Smooth muscle cell (in vitro differentiated cells): ENCODE data around the gene AGPAT3. TPM values are rescaled to one million over a fixed set of nuclear protein-coding genes. Genes with fewer than 3 reads are reported as not detected.

ENCODE experiments used
- DNase-seq: peaks from one replicate; lab custom pipeline; 2025; ENCODE audit not compliant: unreplicated experiment; lab: John Stamatoyannopoulos, UW
- H2AFZ ChIP-seq: fragments of 200-600 bp; sonication (generic); 2 replicates; pipeline ENCODE4 v1.6.0; 2016; ENCODE audit warnings: antibody characterized with exemption, low read depth, mild to moderate bottlenecking
- H3F3A ChIP-seq: fragments of 200-600 bp; sonication (generic); 2 replicates; pipeline ENCODE4 v1.6.0; 2017; ENCODE audit warnings: antibody characterized with exemption, low read depth
- H3K27ac ChIP-seq: fragments of 200-600 bp; sonication (generic); 2 replicates; pipeline ENCODE4 v1.5.1; 2016; ENCODE audit warnings: low read depth, mild to moderate bottlenecking
- H3K27me3 ChIP-seq: fragments of 200-600 bp; sonication (generic); 2 replicates; pipeline ENCODE4 v1.6.1; 2016; ENCODE audit warnings: low read depth, mild to moderate bottlenecking
- H3K36me3 ChIP-seq: fragments of 200-600 bp; sonication (generic); 2 replicates; pipeline ENCODE4 v1.5.1; 2016; ENCODE audit warnings: low read depth
- H3K4me1 ChIP-seq: fragments of 200-600 bp; sonication (generic); 2 replicates; pipeline ENCODE4 v1.5.1; 2016; ENCODE audit warnings: low read depth
- H3K4me2 ChIP-seq: fragments of 200-600 bp; sonication (generic); 2 replicates; pipeline ENCODE4 v1.6.0; 2016; ENCODE audit warnings: mild to moderate bottlenecking
- H3K4me3 ChIP-seq: fragments of 200-600 bp; sonication (generic); 2 replicates; pipeline ENCODE4 v1.5.1; 2016; ENCODE audit warnings: mild to moderate bottlenecking
- H3K79me2 ChIP-seq: fragments of 200-600 bp; sonication (generic); 2 replicates; pipeline ENCODE4 v1.6.0; 2016; ENCODE audit warnings: low read depth, mild to moderate bottlenecking
- H3K9ac ChIP-seq: fragments of 200-600 bp; sonication (generic); 2 replicates; pipeline ENCODE4 v1.6.0; 2016; ENCODE audit warnings: low read depth
- H3K9me3 ChIP-seq: fragments of 200-600 bp; sonication (generic); replicated peaks from 2 replicates; pipeline ENCODE4 v1.5.1; 2016; ENCODE audit warnings: low read depth
- H4K20me1 ChIP-seq: fragments of 200-600 bp; sonication (generic); 2 replicates; pipeline ENCODE4 v1.6.0; 2016; ENCODE audit warnings: low read depth
- WGBS: methylation state at CpG from one replicate; pipeline ENCODE4 v1.1.7; 2016; ENCODE audit warnings: low lambda C conversion rate; 5-methylcytosine and 5-hydroxymethylcytosine counted together
- polyA plus RNA-seq: library from polyadenylated mRNA; unstranded; fragments of >200 nt; fragmentation: Nextera tagmentation; extraction: Ambion mirVana; gene quantifications from 2 replicates; pipeline ENCODE4 v1.2.1, GENCODE V29; 2016
- total RNA-seq: library from RNA; depleted of rRNA; stranded (reverse); fragments of >200 nt; gene quantifications from 2 replicates; pipeline ENCODE4 v1.2.3, GENCODE V29; 2014
- TF ChIP-seq, protein P1 (sequence below): fragments of 200-600 bp; sonication (generic); IDR thresholded peaks from 2 replicates; pipeline ENCODE4 v1.5.1; 2017; ENCODE audit warnings: borderline replicate concordance, mild to moderate bottlenecking, antibody characterized with exemption; ENCODE audit not compliant: insufficient read depth, poor library complexity, severe bottlenecking

AGPAT3 gene
- total and polyA plus RNA-seq, 2 experiments from 2014 or later, result 10.9 to 17.2 TPM

DNA sequence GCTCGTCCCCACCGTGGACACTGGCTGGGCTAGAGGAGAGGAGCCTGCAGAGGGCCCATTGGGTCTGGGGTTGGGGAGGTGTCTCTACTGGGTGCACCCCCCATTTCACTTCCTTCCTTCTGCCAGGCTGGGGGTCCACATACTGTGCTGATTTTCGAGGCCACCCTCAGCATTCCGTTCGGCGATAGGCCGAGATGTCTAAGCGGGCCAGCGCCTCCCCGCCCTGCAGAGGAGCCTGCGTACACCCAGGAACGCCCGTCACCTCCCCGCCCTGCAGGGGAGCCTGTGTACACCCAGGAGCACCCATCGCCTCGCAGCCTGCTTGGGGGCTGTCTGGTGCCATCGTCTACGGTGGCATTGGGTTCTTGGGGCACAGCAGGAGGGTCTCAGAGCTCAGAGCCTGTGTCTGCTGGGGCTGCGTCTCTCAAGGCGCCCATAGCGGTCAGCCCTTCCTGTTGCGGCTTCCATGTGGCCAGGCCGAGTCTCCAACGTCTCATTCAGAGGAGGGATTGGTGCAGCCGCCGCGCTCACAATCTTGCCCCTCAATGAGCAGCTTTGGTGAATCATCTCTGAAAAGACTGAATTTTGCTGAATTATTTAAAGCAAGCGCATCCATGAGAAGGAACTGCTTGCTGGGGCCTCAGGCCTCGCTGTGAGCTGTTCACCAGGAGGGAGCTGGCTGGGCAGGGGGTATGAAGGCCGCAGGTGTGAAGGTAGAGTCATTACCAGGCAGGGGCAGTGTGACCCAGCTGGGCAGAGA, 30.7 kb upstream of the AGPAT3 start:
- WGBS, result 95% methylated on average over 29 of the region's 30 CpGs

GRCh38 chr21:43835050-43835449, 30.0 kb upstream of the AGPAT3 start:
- Histone ChIP-seq H3K79me2 (no peaks in the 10 kb centered on the region), H3K9me3 (no peaks in the 10 kb centered on the region), H4K20me1 (no peaks in the 10 kb centered on the region), H3F3A (no peaks in the 10 kb centered on the region), H3K4me2 (no peak overlapping the region), H3K4me1 (no peaks in the 10 kb centered on the region), H2AFZ (no peak overlapping the region), H3K27me3 (no peaks in the 10 kb centered on the region), H3K9ac (no peak overlapping the region), H3K4me3 (no peak overlapping the region), H3K27ac (no peak overlapping the region), H3K36me3 (no peaks in the 10 kb centered on the region)
- TF ChIP-seq, protein P1, sequence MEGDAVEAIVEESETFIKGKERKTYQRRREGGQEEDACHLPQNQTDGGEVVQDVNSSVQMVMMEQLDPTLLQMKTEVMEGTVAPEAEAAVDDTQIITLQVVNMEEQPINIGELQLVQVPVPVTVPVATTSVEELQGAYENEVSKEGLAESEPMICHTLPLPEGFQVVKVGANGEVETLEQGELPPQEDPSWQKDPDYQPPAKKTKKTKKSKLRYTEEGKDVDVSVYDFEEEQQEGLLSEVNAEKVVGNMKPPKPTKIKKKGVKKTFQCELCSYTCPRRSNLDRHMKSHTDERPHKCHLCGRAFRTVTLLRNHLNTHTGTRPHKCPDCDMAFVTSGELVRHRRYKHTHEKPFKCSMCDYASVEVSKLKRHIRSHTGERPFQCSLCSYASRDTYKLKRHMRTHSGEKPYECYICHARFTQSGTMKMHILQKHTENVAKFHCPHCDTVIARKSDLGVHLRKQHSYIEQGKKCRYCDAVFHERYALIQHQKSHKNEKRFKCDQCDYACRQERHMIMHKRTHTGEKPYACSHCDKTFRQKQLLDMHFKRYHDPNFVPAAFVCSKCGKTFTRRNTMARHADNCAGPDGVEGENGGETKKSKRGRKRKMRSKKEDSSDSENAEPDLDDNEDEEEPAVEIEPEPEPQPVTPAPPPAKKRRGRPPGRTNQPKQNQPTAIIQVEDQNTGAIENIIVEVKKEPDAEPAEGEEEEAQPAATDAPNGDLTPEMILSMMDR, result no peak
- no peak for DNase-seq
- WGBS, result 86% methylated on average over 15 of the region's 15 CpGs

More for the DNA sequence above, 30.7 kb upstream of the AGPAT3 start:
- Histone ChIP-seq H3K4me3 (no peak overlapping the region), H3K9me3 (no peaks in the 10 kb centered on the region), H3K27ac (no peak overlapping the region), H3K36me3 (no peaks in the 10 kb centered on the region), H3K4me1 (no peaks in the 10 kb centered on the region), H2AFZ (no peak overlapping the region), H3K9ac (no peak overlapping the region), H3K4me2 (no peak overlapping the region), H3K27me3 (no peaks in the 10 kb centered on the region), H4K20me1 (no peaks in the 10 kb centered on the region), H3K79me2 (no peaks in the 10 kb centered on the region), H3F3A (no peaks in the 10 kb centered on the region)
- no peak for DNase-seq
- TF ChIP-seq, protein P1, result no peak

- no peak overlapping the region for H3K4me3 ChIP-seq
- WGBS, result 93% methylated on average over 6 of the region's 6 CpGs
- no peaks in the 10 kb centered on the region for H3K79me2 ChIP-seq
- no peak overlapping the region for H2AFZ ChIP-seq
- no peaks in the 10 kb centered on the region for H4K20me1 ChIP-seq
- H3F3A ChIP-seq, result no peaks in the 10 kb centered on the region
- H3K27ac ChIP-seq, result no peak overlapping the region
- H3K4me2 ChIP-seq, result no peak overlapping the region
- no peak overlapping the region for H3K9ac ChIP-seq
- H3K4me1 ChIP-seq, result no peaks in the 10 kb centered on the region
- TF ChIP-seq, protein P1, result no peak
- no peaks in the 10 kb centered on the region for H3K27me3 ChIP-seq
- no peak for DNase-seq
- no peaks in the 10 kb centered on the region for H3K36me3 ChIP-seq
- no peaks in the 10 kb centered on the region for H3K9me3 ChIP-seq
Observed at GRCh38 chr21:43835861-43836260, 29.2 kb upstream of the AGPAT3 start.

GRCh38 chr21:43836616-43837015, 28.4 kb upstream of the AGPAT3 start:
- Histone ChIP-seq H3K27ac (no peak overlapping the region), H3K4me2 (no peak overlapping the region), H3K4me1 (no peaks in the 10 kb centered on the region), H3K79me2 (no peaks in the 10 kb centered on the region), H3K4me3 (no peak overlapping the region), H3F3A (no peaks in the 10 kb centered on the region), H2AFZ (no peak overlapping the region), H3K27me3 (no peaks in the 10 kb centered on the region), H4K20me1 (no peaks in the 10 kb centered on the region), H3K36me3 (no peaks in the 10 kb centered on the region), H3K9me3 (no peaks in the 10 kb centered on the region), H3K9ac (no peak overlapping the region)
- 82% methylated on average over 6 of the region's 6 CpGs for WGBS
- TF ChIP-seq, protein P1, result no peak
- DNase-seq, result no peak
